HG03575 (cell line): ENCODE data around the gene WFDC11.

Experiments
- ATAC-seq: cut with Tn5 transposase; IDR thresholded peaks from one replicate; pipeline ENCODE4 v1.9.1; 2021; ENCODE audit not compliant: unreplicated experiment, insufficient number of reproducible peaks, low FRiP score; ENCODE audit errors: extremely low read depth

Gene WFDC11

DNA sequence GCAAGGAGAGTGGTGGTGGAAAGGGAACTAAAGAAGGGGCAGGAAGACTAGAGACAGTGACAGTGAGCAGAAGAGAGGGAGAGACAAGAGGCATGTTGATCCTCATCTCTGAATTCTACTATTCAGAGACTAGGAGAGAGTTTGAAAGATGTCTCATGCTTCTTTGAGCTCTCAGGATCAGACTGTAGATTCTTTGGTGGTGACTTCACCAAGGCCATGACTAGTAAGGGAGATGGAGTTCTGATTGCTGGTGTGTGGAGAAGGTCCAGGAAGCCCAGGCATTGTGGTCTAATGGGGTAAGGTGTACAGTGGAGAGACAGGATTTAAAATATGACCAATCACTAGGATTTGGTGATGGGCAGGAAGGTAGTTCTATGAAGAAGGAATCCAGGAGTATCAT lies 39.7 kb downstream of the WFDC11 start:
- no peak for ATAC-seq

DNA sequence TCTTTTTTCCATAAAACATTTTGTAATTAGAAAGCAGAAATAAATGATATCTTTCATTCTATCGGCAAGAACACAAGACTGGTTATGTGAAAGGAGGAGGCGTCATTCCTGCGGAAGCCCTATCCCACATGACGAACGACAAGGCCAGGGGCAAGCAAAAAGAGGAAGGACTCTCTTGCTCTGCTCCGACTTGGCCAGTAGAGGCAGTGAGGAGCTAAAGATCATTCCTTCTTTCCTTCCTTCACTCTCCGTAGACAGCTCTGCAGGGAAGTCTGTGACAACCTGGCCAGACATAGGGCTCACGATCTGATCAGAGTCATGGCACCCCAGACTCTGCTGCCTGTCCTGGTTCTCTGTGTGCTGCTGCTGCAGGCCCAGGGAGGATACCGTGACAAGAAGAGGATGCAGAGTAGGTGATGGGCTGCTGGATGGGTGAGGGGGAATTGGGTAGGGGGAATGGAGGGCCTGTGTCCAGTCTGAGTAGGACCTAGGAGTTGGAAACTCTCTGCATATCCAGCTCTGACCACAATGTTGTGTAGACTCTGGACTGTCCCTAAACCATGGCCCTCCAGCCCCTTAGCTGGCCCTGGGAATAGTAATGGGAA lies 40.4 kb downstream of the WFDC11 start, which contains the start of gene WFDC10A:
WFDC10A (plus strand) TSS at position 244 of the 605 bp plus-strand sequence; CDS start at position 319, 75 bp downstream.
- ATAC-seq = no peak

DNA sequence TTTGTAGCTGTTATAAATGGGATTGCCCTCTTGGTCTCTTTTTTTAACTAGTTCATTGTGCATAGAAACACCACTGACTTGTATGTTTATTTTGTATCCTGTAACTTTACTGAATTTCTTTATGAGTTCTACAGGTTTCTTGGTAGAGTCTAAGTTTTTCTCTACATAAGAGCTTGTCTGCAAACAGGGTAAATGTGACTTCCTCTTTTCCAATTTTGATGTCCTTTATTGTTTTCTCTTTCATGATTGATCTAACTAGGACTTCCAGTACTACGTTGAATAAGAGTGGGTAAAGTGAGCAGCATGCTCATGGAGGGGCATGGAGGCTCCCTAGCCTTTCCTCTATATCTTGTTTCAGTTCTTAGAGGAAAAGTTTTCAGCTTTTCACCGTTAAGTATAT lies 43.5 kb downstream of the WFDC11 start:
- no peak for ATAC-seq

DNA sequence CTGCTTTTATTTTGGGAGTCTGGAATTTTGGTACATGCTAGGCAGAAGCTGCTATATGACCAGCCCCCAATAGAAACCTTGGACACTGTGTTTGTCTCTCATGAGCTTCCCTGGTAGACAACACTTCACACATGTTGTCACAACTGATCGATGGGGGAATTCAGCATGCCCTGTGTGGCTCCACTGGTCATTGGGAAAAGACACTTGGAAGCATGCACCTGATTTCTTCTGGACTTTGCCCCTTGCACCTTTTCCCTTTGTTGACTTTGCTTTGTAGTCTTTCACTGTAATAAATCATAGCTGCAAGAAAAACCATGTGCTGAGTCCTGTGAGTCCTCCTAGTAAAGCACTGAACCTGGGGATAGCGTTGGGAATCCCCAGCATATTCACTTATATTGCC lies 48.4 kb downstream of the WFDC11 start:
- ATAC-seq = no peak

DNA sequence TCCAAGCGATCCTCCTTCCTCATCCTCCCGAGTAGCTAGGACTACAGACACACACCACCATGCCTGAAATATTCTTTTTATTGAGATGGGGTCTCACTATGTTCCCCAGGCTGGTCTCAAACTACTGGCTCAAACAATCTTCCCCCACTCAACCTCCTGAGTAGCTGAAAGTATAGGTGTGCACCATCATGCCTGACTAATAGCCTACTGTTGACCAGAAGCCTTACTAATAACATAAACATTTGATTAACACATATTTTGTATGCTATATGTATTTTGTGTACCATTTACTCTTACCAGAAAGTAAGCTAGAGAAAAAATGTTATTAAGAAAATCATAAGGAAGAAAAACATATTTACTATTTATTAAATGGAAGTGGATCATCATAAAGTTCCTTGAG lies 52.4 kb downstream of the WFDC11 start:
- ATAC-seq = no peak

DNA sequence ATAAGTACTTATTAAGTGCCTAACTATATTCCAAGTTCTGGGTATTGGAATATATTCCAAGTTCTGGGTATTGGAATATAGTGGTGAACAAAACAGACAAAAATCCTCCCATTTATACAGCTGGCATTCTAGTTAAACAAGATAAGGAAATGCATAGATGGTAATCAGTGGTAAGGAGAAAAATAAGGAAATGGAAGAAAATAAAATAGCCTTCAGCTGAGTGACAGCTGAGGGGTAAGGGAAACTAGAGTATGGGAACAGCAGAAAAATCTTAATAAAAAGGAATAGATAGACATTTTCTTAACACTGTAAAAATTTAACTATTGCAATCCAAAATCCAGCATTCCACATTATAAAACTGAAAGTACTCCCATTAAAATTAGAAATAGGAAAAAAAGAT lies 57.7 kb downstream of the WFDC11 start:
- ATAC-seq = no peak

DNA sequence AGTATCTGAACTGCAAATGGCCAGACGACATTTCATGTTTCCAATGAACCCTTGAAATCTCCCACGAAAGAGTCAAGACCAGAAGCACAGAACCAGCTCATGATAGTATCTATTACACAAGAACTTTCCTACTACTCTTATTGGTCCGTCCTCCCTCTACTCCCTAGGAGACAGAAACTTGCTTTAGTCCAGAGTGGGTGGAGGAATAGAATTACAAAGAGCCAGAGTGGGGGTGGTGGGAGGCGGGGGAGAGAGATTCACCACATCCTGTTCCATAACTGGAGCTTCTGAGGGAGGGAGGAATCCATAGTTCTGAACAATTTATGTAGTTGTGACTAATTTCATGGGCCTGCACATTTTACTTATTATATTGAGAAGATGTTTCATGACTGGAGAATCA lies 59.0 kb downstream of the WFDC11 start:
- ATAC-seq = no peak

DNA sequence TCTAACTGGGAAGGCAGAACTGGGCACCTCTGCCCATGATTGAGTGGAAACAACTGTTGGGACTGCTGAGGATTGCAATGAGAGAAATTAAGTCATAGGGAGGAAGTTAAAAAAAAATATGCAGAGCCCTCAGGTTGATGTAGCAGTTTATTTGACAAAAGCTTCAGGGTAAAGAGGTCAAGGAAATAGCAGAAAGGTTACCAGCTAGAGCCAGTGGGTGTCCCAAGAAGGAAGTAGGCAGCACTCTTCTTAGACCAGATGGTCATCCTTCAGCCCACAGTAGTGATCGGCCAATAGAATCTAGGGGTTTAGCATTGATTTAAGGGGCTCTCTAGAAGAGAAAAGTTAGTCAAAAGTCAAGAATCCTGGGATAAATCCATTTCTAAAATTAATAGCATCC lies 62.2 kb downstream of the WFDC11 start:
- no peak for ATAC-seq
